Measurements from ENCODE around the gene SNTG2. TPM values are rescaled to one million over a fixed set of nuclear protein-coding genes. Genes with fewer than 3 reads are reported as not detected.

Gene SNTG2
- total and polyA plus RNA-seq, 2 donors (not counting 3 experiments of a cell fraction or from before 2014, with no cell fraction given): not detected

DNA sequence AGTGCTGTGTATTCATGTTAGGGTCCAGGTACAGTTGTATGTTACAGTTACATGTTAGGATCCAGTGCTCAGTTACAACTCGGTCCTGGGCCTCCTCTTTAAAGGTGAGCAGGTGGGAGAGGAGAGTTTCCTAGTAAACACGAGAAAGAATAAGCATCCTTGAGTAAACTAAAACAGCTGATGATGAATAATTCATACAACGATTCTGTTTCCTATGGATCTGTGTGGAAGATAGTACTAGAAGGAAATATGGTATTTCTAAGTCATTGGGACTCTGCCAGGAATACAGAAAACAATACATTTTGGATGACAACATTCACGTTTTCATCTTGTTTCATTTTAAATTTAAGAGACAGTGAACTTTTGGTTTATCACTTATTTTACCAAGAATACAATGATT lies 29.5 kb downstream of the SNTG2 start:
- no peak overlapping the region for H2AFZ ChIP-seq (ENCODE audit: low read depth, low read length)
- H3K4me2 ChIP-seq (ENCODE audit: insufficient read depth, low read length): no peak overlapping the region
- POLR2A ChIA-PET: no interaction called here
- TF ChIP-seq POLR2AphosphoS5 (IDR thresholded peaks at IDR 0.05; ENCODE audit: insufficient read depth, low read depth, low read length) (no peak), GATA2 (IDR thresholded peaks at IDR 0.05; ENCODE audit: insufficient read depth, insufficient read length, low read depth, low read length) (no peak), EZH2 (IDR thresholded peaks at IDR 0.05; ENCODE audit: borderline replicate concordance, low read depth, low read length, severe bottlenecking) (no peak), MYC (IDR thresholded peaks at IDR 0.05; ENCODE audit: low read depth, low read length) (no peak), JUN (IDR thresholded peaks at IDR 0.05; ENCODE audit: borderline replicate concordance, insufficient read depth, insufficient read length, low read depth) (no peak), POLR2A (IDR thresholded peaks at IDR 0.05; ENCODE audit: low read depth, low read length) (no peak), FOS (IDR thresholded peaks at IDR 0.05; ENCODE audit: borderline replicate concordance, insufficient read depth, low read length) (no peak)
- TF ChIP-seq, protein P1, sequence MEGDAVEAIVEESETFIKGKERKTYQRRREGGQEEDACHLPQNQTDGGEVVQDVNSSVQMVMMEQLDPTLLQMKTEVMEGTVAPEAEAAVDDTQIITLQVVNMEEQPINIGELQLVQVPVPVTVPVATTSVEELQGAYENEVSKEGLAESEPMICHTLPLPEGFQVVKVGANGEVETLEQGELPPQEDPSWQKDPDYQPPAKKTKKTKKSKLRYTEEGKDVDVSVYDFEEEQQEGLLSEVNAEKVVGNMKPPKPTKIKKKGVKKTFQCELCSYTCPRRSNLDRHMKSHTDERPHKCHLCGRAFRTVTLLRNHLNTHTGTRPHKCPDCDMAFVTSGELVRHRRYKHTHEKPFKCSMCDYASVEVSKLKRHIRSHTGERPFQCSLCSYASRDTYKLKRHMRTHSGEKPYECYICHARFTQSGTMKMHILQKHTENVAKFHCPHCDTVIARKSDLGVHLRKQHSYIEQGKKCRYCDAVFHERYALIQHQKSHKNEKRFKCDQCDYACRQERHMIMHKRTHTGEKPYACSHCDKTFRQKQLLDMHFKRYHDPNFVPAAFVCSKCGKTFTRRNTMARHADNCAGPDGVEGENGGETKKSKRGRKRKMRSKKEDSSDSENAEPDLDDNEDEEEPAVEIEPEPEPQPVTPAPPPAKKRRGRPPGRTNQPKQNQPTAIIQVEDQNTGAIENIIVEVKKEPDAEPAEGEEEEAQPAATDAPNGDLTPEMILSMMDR (IDR thresholded peaks at IDR 0.05; ENCODE audit: extremely low read depth in 1 of 2, insufficient read depth in 1 of 2, low read depth in 1 of 2, low read length in 2 of 2): no peak
- TF ChIP-seq, protein P2, sequence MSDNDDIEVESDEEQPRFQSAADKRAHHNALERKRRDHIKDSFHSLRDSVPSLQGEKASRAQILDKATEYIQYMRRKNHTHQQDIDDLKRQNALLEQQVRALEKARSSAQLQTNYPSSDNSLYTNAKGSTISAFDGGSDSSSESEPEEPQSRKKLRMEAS (IDR thresholded peaks at IDR 0.05; ENCODE audit: insufficient read depth, insufficient read length): no peak
- no peaks in the 10 kb centered on the region for H3K27me3 ChIP-seq (ENCODE audit: control insufficient read depth in 2 of 2, insufficient read depth in 2 of 2, low read length in 2 of 2)
- dilution Hi-C loops (cut with MboI; ENCODE audit: extremely low pct_ligation_motif_present, low sequenced_read_pairs): no loop called here
- CTCF ChIA-PET: no interaction called here
- no peak overlapping the region for H3K9ac ChIP-seq (replicated peaks; ENCODE audit: extremely low read depth, insufficient read depth, low read length)
- no peaks in the 10 kb centered on the region for H3K79me2 ChIP-seq (ENCODE audit: control insufficient read depth, insufficient read depth, low read length)
- peaks cover 7% of the 10 kb centered on the region for H3K9me3 ChIP-seq (replicated peaks; ENCODE audit: control insufficient read depth, insufficient read depth, low read length)
- no peak overlapping the region for H3K27ac ChIP-seq (ENCODE audit: insufficient read depth, low read depth, low read length)
- no peak for FAIRE-seq
- no peak for DNase-seq (ENCODE audit: low read depth, low spot score)
- H3K4me3 ChIP-seq (replicated peaks in 1 of 3; ENCODE audit: insufficient read depth in 1 of 3, low read depth in 1 of 3, low read length in 3 of 3): no peak overlapping the region
- H3K9me1 ChIP-seq (replicated peaks; ENCODE audit: control insufficient read depth, extremely low read depth, insufficient read depth, low read length): no peaks in the 10 kb centered on the region
- no peaks in the 10 kb centered on the region for H3K4me1 ChIP-seq (ENCODE audit: control insufficient read depth, extremely low read depth, insufficient read depth, low read length)
- no peaks in the 10 kb centered on the region for H4K20me1 ChIP-seq (replicated peaks; ENCODE audit: control insufficient read depth, extremely low read depth, insufficient read depth, low read length)
- H3K36me3 ChIP-seq (ENCODE audit: control insufficient read depth in 2 of 2, extremely low read depth in 1 of 2, insufficient read depth in 2 of 2, low read length in 2 of 2): no peaks in the 10 kb centered on the region
- no TSS peak for BruUV-seq (replicated peaks)
- intact Hi-C loops (cut with micrococcal nuclease): no loop called here
